Left hindlimb (tissue), 1 donor: ENCODE results near the gene CCM2.
"Not testable (repeated sequence)": the region's sequence is repeated elsewhere in the genome, so short reads cannot be mapped to it uniquely, and the experiment has no call there.

Source experiments
- DNase-seq: peaks from one replicate; pipeline ENCODE4 v3.0.0-alpha.2; 2018

Gene CCM2

GRCh38 chr7:44983742-44984477, 16.1 kb upstream of the CCM2 start:
- no peak for DNase-seq

- no peak for DNase-seq
Observed at GRCh38 chr7:44984478-44984758, 15.6 kb upstream of the CCM2 start.

DNA sequence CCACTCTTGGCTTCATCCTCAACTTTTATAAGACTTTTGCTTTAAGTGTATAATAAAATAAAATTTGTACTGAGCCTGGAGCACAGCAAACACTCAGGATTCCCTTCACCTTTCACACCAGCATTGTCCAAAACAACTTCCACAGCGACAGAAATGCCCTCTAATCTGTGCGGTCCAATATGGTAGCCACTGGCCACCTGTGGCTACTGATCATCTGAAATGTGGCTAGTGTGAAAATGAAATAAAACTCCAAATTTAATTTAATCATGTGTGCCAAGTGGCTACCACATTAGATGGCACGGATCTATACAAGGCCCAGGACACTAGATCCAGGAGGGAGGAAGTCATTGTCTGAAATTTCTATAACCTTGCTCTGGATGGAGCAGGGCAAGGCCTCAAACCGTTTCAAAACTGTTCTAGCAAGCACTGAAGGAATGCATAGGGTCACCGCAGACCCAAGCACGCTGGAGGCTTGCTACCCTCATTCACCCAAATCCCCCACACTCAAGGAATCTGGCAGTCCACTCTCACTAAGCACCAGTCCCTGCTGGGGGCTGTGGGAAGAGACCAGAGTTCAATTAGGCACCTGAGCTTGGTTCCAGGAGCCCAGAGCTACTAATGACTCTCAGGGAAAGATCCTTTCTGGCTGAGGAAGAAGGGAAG, 14.8 kb upstream of the CCM2 start:
- DNase-seq = no peak

DNA sequence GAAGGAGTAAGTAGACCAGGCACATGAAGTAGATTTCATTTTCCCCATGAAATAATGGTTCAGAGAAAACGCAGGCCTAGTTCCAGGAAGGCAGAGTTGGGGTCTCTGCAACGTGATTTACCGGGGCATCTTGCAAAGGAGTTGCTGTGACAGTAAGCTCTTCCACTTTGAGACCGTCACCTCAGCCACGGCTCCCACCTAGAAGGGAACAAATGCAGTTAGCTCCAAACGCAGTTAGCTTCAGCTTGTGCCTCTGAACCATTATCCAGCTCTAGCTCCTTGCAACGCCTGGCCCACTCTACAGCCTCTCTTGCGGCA, 14.1 kb upstream of the CCM2 start:
- no peak for DNase-seq

DNA sequence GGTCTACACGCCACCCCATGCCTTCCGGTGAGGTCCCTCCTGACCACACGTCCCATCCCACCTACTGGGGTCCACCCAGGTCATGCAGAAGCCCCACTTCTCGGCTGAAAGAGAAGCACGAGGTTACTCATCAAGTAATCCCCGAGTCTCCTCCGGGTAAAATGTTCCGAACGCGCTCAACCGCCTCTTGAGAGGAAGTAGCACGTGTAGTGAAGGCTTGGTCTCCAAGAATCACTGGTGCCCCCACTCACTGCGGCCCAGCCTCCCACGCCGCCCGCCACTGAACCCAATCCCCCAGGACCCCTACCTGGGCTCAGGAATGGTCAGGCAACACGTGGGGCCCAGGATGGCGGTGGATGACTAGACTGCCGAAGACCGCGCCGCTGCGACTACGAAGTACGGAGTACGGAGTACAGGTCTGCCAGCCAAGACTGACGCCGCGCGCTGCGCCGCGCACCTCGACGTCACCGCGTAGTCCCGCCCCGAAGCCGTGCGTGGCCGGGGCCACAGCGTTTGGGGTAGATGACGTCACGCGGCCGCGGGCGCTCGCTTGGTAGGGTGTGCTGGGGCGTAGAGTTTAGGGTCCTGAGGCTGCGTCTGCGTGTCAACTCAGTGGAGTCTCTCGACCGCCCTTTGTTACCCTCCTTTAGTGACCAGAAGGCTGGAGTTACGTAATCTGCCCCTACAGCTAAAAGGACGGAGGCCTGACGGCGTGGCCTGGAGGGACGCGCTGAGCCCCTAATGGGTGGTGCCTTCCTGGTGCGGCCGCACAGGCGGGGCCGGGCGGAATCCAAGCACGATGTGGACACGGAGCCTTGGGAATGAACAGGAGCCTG, 13.6 kb upstream of the CCM2 start:
- DNase-seq = peak; percentile 95

GRCh38 chr7:44987457-44987856, 12.5 kb upstream of the CCM2 start:
- no peak for DNase-seq

DNA sequence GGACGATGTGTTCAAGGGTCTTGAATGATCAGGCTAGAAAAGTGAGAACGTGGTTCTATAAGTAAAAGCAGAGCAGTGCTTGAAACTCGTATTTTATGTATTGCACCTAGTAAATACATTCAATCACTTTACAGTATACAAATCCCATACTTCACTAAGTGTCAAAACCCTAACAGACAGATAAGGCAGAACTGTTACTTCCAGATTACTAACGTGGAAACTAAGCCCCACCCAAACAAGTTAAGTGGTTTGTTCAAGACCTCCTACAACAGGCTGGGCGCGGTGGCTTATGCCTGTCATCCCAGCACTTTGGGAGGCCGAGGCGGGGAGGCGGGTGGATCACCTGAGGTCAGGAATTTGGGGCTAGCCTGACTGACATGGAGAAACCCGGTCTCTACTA, 12.0 kb upstream of the CCM2 start:
- no peak for DNase-seq

GRCh38 chr7:44988701-44989100, 11.3 kb upstream of the CCM2 start:
- DNase-seq = no peak

DNA sequence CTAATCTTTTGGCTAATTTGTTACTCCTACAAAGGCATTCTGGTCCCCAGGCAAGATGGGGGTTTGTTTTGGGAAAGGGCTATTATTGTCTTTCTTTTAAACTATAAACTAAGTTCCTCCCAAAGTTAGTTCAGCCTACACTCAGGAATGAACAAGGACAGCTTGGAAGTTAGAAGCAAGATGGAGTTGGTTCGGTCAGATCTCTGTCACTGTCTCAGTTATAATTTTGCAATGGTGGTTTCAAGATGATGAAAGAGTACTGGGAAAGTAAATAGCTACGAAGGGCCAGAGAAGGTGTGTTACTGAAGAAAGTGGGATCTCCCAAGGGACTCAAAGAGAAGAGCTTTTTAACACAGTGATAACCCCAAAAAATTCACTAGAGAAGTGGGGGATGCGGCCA, 10.9 kb upstream of the CCM2 start:
- no peak for DNase-seq

DNA sequence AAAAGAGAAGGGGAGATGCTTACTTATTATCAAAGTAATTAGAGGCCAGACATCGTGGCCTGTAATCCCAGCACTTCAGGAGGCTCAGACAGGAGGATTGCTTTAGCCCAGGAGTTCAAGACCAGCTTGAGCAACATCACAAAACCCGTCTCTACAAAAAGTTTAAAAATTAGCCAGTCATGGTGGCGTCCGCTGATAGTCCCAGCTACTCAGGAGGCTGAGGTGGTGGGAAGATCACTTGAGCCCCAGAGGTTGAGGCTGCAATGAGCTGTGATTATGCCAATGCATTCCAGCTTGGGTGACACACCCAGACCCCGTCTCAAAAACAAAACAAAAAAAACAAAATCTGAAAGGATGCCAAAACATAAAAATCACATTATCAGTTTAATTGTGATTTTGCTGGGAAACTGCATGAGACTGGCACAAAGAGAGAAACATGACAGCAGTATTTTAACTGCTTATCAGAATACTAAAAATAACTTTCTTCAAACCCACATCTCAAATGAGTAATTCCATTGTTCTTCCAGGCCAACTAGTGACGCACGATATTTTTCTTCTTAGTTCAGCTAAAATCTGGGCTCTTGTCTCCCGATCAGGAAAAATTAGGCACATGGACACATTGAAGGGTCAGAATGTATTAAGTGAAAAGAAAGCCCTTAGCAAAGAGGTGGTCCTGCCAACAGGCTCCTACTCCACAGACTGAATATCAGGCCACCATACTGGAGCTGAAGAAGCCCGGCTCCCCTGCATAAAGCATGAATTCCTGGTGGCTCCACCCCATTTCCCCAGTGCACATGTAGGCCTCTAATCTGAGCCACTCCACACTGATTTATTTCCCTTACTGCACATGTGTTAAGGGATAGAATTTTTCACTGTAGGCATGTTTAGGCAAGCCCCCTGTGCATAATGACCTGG, 9.6 kb upstream of the CCM2 start:
- DNase-seq = no peak

DNA sequence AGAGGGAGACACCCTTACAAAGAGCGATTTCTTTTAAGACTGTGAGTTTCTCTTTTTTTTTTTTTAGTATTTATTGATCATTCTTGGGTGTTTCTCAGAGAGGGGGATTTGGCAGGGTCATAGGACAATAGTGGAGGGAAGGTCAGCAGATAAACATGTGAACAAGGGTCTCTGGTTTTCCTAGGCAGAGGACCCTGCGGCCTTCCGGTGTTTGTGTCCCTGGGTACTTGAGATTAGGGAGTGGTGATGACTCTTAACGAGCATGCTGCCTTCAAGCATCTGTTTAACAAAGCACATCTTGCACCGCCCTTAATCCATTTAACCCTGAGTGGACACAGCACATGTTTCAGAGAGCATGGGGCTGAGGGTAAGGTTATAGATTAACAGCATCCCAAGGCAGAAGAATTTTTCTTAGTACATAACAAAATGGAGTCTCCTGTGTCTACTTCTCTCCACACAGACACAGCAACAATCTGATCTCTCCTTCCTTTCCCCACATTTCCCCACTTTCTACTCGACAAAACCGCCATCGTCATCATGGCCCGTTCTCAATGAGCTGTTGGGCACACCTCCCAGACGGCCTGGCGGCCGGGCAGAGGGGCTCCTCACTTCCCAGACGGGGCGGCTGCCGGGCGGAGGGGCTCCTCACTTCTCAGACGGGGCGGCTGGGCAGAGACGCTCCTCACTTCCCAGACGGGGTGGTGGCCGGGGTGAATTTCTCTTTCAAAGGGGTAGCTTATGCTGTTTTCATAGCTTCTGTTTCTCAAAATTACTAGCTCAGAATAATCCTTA, 7.8 kb upstream of the CCM2 start:
- DNase-seq = not testable (repeated sequence)

DNA sequence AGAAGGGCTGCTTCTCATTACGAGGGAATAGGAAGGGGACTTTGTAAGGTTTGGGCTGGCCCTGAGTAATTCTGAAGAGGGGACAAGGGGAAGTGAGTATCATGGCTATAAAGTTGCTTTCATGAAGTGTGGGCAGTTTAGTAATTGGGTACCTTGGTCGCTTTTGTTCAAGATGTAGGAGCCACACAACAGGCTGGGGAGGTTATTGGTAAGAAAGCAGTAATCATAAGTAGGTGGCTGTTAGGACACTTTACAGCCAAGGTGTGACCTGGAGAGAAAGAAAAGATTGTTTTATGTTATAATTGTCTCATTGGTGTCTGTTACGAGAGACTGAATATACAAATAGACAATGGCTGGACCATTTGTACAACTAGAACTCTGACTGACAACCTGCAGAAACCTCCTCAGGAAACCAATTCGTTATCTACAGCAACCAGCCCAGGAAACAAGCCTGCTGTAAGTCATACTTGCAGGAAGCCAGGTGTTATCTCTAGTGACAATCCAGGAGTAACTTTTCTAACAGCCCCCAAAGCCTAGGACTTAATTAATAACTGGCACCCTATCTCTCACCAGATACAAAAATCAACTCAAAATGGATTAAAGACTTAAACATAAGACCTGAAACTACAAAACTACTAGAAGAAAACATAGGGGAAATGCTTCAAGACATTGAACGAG, 5.0 kb upstream of the CCM2 start:
- DNase-seq = no peak

- DNase-seq = no peak
Observed at GRCh38 chr7:44995555-44996493, 4.2 kb upstream of the CCM2 start.

- no peak for DNase-seq
Observed at GRCh38 chr7:44998153-44998871, 1.7 kb upstream of the CCM2 start.

GRCh38 chr7:44999245-45000092, 532 bp upstream of the CCM2 start:
- peak; percentile 100 for DNase-seq

DNA sequence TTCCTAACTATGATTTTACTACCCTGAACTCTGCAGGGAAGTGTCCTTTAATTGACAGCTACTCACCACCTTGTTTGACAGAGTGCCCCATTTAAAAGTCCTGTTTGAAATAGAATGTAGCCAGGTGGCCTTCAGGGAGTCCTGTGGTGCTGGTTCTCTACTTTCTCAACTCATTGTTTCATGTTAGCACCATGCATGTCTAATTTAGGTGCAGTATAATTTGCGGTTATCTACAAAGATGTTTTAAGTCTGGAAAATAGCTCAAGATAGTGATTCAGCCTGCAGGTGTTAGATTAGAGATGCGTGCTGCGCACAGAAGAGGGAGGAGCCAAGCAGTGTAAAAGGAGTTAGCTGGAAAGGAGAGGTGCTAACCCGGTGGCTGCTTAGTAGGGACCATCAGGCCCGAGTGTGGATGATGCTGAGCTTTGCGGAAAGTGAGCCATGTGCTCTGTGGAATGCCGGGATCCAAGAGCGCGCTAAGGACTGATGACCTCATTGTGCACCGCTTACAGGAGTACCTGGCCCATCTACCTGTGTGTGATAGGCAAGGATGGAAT, 1.2 kb downstream of the CCM2 start:
- no peak for DNase-seq

GRCh38 chr7:45001826-45002225, 1.8 kb downstream of the CCM2 start:
- no peak for DNase-seq

- no peak for DNase-seq
Observed at GRCh38 chr7:45003789-45004188, 3.8 kb downstream of the CCM2 start.

DNA sequence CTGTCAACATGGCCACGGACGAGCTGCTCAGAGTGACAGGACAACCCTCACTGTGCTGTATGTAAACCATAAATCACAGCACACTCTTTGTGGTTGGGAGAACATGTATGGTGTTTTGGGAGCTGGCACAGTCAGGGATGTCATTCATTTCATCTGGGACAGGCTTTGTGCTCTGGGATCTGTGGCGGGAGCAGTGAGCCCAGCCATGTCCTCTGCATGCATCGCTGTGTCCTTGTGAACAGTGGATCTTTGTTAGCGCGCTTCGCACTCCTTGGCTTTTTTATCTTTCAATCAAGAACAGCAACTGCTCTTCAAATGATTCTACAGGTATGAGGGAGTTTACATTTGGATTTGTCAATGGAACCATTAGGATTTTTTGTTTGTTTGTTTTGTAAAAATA, 7.1 kb downstream of the CCM2 start:
- DNase-seq = no peak
